B cell (primary cell): ENCODE results near the gene HOXD12. TPM values are rescaled to one million over a fixed set of nuclear protein-coding genes. Genes with fewer than 3 reads are reported as not detected.

Experiments used
- ATAC-seq: fragments of 200-7000 bp; cut with Tn5 transposase; one replicate; pipeline ENCODE4 v1.10.0; 2021; ENCODE audit warnings: low read depth, mild to moderate bottlenecking, moderate number of reproducible peaks, moderate library complexity
- CTCF ChIA-PET: fragments of 350-600 bp; sonication (Branson Sonifier 250); formaldehyde crosslinking; loops from one replicate; lab custom pipeline; 2021; ENCODE audit warnings: antibody characterized with exemption, inconsistent platforms; lab: Charles Lee
- POLR2A ChIA-PET: fragments of 350-600 bp; sonication (Branson Sonifier 250); formaldehyde crosslinking; loops from one replicate; lab custom pipeline; 2021; ENCODE audit warnings: antibody characterized with exemption; lab: Charles Lee
- DNase-seq: peaks from one replicate; pipeline ENCODE4 v3.0.0; 2013
- H2AFZ ChIP-seq: 2 replicates; pipeline ENCODE4 v1.6.1; 2012; ENCODE audit warnings: mild to moderate bottlenecking, low read depth, low read length; ENCODE audit not compliant: insufficient read depth, poor library complexity, severe bottlenecking
- H3K27ac ChIP-seq, 2 donors: 1 replicate in 1 of 2; 2 replicates in 1 of 2; pipeline ENCODE4 v1.5.1; 2012 to 2013; ENCODE audit warnings: low read length in 2 of 2, mild to moderate bottlenecking in 2 of 2, moderate library complexity in 1 of 2
- H3K27me3 ChIP-seq, 4 experiments: fragments of 200-600 bp in 1 of 4; sonication (generic) in 1 of 4; replicated peaks in 1 of 4; 1 replicate in 2 of 4; 2 replicates in 2 of 4; pipeline versions ENCODE4 v1.6.1 to v1.7.0; 2013 to 2016; ENCODE audit warnings: low read length in 3 of 4, mild to moderate bottlenecking in 2 of 4, mixed read lengths in 1 of 4, moderate library complexity in 1 of 4; ENCODE audit not compliant: insufficient read depth in 4 of 4, control insufficient read depth in 3 of 4; ENCODE audit errors: control extremely low read depth in 1 of 4
- H3K36me3 ChIP-seq, 2 experiments: replicated peaks in 1 of 2; 1 replicate in 1 of 2; 2 replicates in 1 of 2; pipeline versions ENCODE4 v1.6.1 to v1.7.1; 2013; ENCODE audit warnings: low read length in 1 of 2; ENCODE audit not compliant: insufficient read depth in 2 of 2, control insufficient read depth in 1 of 2; ENCODE audit errors: control extremely low read depth in 1 of 2, extremely low read depth in 1 of 2
- H3K4me1 ChIP-seq, 2 donors: fragments of 200-600 bp in 1 of 2; sonication (generic) in 1 of 2; 1 replicate in 1 of 2; 2 replicates in 1 of 2; pipeline versions ENCODE4 v1.5.1 to v1.6.1; 2013 to 2017; ENCODE audit warnings: low read length in 2 of 2; ENCODE audit not compliant: control insufficient read depth in 2 of 2, insufficient read depth in 2 of 2
- H3K4me2 ChIP-seq: replicated peaks from 2 replicates; pipeline ENCODE3; 2012; ENCODE audit warnings: mild to moderate bottlenecking, low read depth, low read length; ENCODE audit not compliant: poor library complexity, severe bottlenecking
- H3K4me3 ChIP-seq, 5 experiments: fragments of 200-600 bp in 1 of 5; sonication (generic) in 1 of 5; 1 replicate in 3 of 5; 2 replicates in 2 of 5; pipeline versions ENCODE4 v1.5.1 to v1.7.0; 2011 to 2016; ENCODE audit warnings: low read length in 4 of 5, mild to moderate bottlenecking in 4 of 5, low read depth in 2 of 5, control low read depth in 1 of 5, moderate library complexity in 1 of 5; ENCODE audit not compliant: insufficient read depth in 1 of 5; ENCODE audit errors: control extremely low read depth in 1 of 5, extremely low read depth in 1 of 5
- H3K79me2 ChIP-seq: fragments of 200-600 bp; sonication (generic); one replicate; pipeline ENCODE4 v1.6.0; 2016; ENCODE audit warnings: low read length; ENCODE audit not compliant: control insufficient read depth, insufficient read depth
- H3K9ac ChIP-seq: fragments of 200-600 bp; sonication (generic); 2 replicates; pipeline ENCODE4 v1.6.1; 2017; ENCODE audit warnings: mild to moderate bottlenecking, low read length, moderate library complexity
- H3K9me3 ChIP-seq, 3 donors: one replicate each; pipeline versions ENCODE4 v1.6.1 to v1.7.1; 2013; ENCODE audit warnings: low read length in 2 of 3; ENCODE audit not compliant: control insufficient read depth in 2 of 3, insufficient read depth in 1 of 3; ENCODE audit errors: control extremely low read depth in 1 of 3
- H4K20me1 ChIP-seq: 2 replicates; pipeline ENCODE4 v1.6.0; 2012; ENCODE audit warnings: mild to moderate bottlenecking, low read length; ENCODE audit not compliant: insufficient read depth, control insufficient read depth, poor library complexity, severe bottlenecking
- H3K27ac Mint-ChIP-seq: one replicate; pipeline ENCODE4 v1.8.0; 2021; ENCODE audit warnings: mixed read lengths
- H3K27me3 Mint-ChIP-seq: one replicate; pipeline ENCODE4 v1.8.0; 2021; ENCODE audit warnings: mixed read lengths
- H3K4me1 Mint-ChIP-seq: one replicate; pipeline ENCODE4 v1.8.0; 2021; ENCODE audit warnings: mixed read lengths
- H3K4me3 Mint-ChIP-seq: one replicate; pipeline ENCODE4 v1.8.0; 2021; ENCODE audit warnings: mixed read lengths
- H3K9me3 Mint-ChIP-seq: one replicate; pipeline ENCODE4 v1.8.0; 2022; ENCODE audit warnings: mixed read lengths; ENCODE audit not compliant: insufficient read depth
- CTCF ChIP-seq: fragments of 200-600 bp; IDR thresholded peaks from one replicate; pipeline ENCODE4 v1.8.0; 2022; ENCODE audit warnings: antibody characterized with exemption, mild to moderate bottlenecking
- EZH2 ChIP-seq: IDR thresholded peaks from 2 replicates; pipeline ENCODE4 v1.6.1; 2012; ENCODE audit warnings: borderline replicate concordance, low read depth, mild to moderate bottlenecking, moderate library complexity, low read length; ENCODE audit not compliant: insufficient read depth, poor library complexity, severe bottlenecking
- WGBS: methylation state at CpG from one replicate; pipeline ENCODE4 v1.1.5; 2013; ENCODE audit warnings: missing lambda C conversion rate; ENCODE audit not compliant: insufficient coverage; 5-methylcytosine and 5-hydroxymethylcytosine counted together
- intact Hi-C: fragments of 100-400 bp; cut with micrococcal nuclease; formaldehyde crosslinking; loops from one replicate; pipeline ENCODE4 v1.10.0; 2022
- polyA plus RNA-seq: library from polyadenylated mRNA; depleted of rRNA; stranded (reverse); fragments of >200 nt; gene quantifications from 2 replicates; pipeline ENCODE4 v1.2.3, GENCODE V29; 2012
- total RNA-seq, 2 donors: library from RNA; stranded (reverse); fragments of 120-200 nt in 1 of 2; gene quantifications; 1 replicate in 1 of 2; 2 replicates in 1 of 2; pipeline versions ENCODE4 v1.2.3 to v1.2.4, GENCODE V29; 2013 to 2022

The HOXD12 gene
- total and polyA plus RNA-seq, 2 donors (not counting 1 experiment from before 2014, with no cell fraction given): not detected

- POLR2A ChIA-PET: no interaction called here
- no peak overlapping the region for H3K27ac Mint-ChIP-seq
Observed at GRCh38 chr2:176138526-176138922, 38.9 kb downstream of the HOXD12 start.

More at GRCh38 chr2:176138526-176138922, 38.9 kb downstream of the HOXD12 start:
- WGBS: 23% methylated on average over 11 of the region's 14 CpGs
- TF ChIP-seq EZH2 (no peak), CTCF (no peak)
- Histone ChIP-seq H3K9ac (no peak overlapping the region), H3K4me1 (peaks cover 19 to 40% of the 10 kb centered on the region in 2 donors), H3K79me2 (no peaks in the 10 kb centered on the region), H3K9me3 (peaks cover 0 to 33% (median 6%) of the 10 kb centered on the region in 3 donors), H3K27ac (no peak overlapping the region), H3K36me3 (no peaks in the 10 kb centered on the region), H3K4me3 (no peak overlapping the region), H3K27me3 (peaks cover 0 to 91% (median 73%) of the 10 kb centered on the region in 4 experiments), H3K4me2 (no peak overlapping the region), H2AFZ (no peak overlapping the region), H4K20me1 (no peaks in the 10 kb centered on the region)
- Mint-ChIP-seq H3K9me3 (no peaks in the 10 kb centered on the region), H3K4me3 (peak overlapping the region; percentile 1), H3K4me1 (peaks cover 27% of the 10 kb centered on the region), H3K27me3 (peaks cover 83% of the 10 kb centered on the region)
- intact Hi-C loops: no loop called here
- DNase-seq (no peak), ATAC-seq (no peak)
- CTCF ChIA-PET: interaction anchor here (0.9 to 3.8 kb wide), 4 partner anchors 12 to 514 kb away, joined by 6 to 26 read pairs (median 16); no protein-coding TSS in a partner anchor
